Chondrocyte (in vitro differentiated cells): ENCODE data around the gene FOXK1. TPM values are rescaled to one million over a fixed set of nuclear protein-coding genes. Genes with fewer than 3 reads are reported as not detected.
A peak's percentile ranks its signal among the peaks of the same experiment; 100 is the strongest.

Source experiments
- DNase-seq: peaks from one replicate; pipeline ENCODE4 v3.0.0; 2021; ENCODE audit warnings: mixed read lengths, low spot score
- H3K27ac Mint-ChIP-seq: one replicate; pipeline ENCODE4 v1.8.0; 2021; ENCODE audit warnings: mild to moderate bottlenecking, moderate library complexity, mixed read lengths; ENCODE audit not compliant: unreplicated experiment
- H3K27me3 Mint-ChIP-seq: 2 replicates; pipeline ENCODE4 v1.8.0; 2021; ENCODE audit warnings: low read depth, mixed read lengths
- H3K36me3 Mint-ChIP-seq: 2 replicates; pipeline ENCODE4 v1.8.0; 2021; ENCODE audit warnings: low read depth, mixed read lengths
- H3K4me1 Mint-ChIP-seq: 2 replicates; pipeline ENCODE4 v1.8.0; 2021; ENCODE audit warnings: low read depth, mild to moderate bottlenecking, mixed read lengths
- H3K4me3 Mint-ChIP-seq: one replicate; pipeline ENCODE4 v1.8.0; 2021; ENCODE audit warnings: mild to moderate bottlenecking, moderate library complexity, mixed read lengths; ENCODE audit not compliant: unreplicated experiment
- H3K9me3 Mint-ChIP-seq: 2 replicates; pipeline ENCODE4 v1.8.0; 2021; ENCODE audit warnings: low read depth, mixed read lengths
- CTCF ChIP-seq: fragments of 200-600 bp; sonication (generic); IDR thresholded peaks from 2 replicates; pipeline ENCODE4 v1.5.0; 2021; ENCODE audit warnings: antibody characterized with exemption, mild to moderate bottlenecking, moderate library complexity
- total RNA-seq: library from RNA; stranded (reverse); gene quantifications from 3 replicates; pipeline ENCODE4 v1.2.1, GENCODE V29; 2021

The FOXK1 gene
- total RNA-seq, 1 donor from 2014 or later: 77.9 TPM

GRCh38 chr7:4714161-4714700, 32.1 kb downstream of the FOXK1 start:
- H3K4me3 Mint-ChIP-seq: no peak overlapping the region
- no peak for TF ChIP-seq CTCF
- H3K9me3 Mint-ChIP-seq: no peaks in the 10 kb centered on the region
- no peak for DNase-seq
- H3K27me3 Mint-ChIP-seq: no peaks in the 10 kb centered on the region
- peaks cover 7% of the 10 kb centered on the region for H3K36me3 Mint-ChIP-seq
- H3K27ac Mint-ChIP-seq: no peak overlapping the region
- peaks cover 51% of the 10 kb centered on the region for H3K4me1 Mint-ChIP-seq

GRCh38 chr7:4714767-4715409, 32.8 kb downstream of the FOXK1 start:
- Mint-ChIP-seq H3K27me3 (no peaks in the 10 kb centered on the region), H3K27ac (peak overlapping the region; percentile 78), H3K4me3 (no peak overlapping the region), H3K9me3 (no peaks in the 10 kb centered on the region), H3K36me3 (peaks cover 10% of the 10 kb centered on the region), H3K4me1 (peaks cover 54% of the 10 kb centered on the region)
- TF ChIP-seq CTCF: no peak
- no peak for DNase-seq

GRCh38 chr7:4715410-4715776, 33.3 kb downstream of the FOXK1 start:
- no peak for DNase-seq

GRCh38 chr7:4716946-4717795, 35.1 kb downstream of the FOXK1 start:
- H3K4me1 Mint-ChIP-seq: peaks cover 55% of the 10 kb centered on the region
- no peaks in the 10 kb centered on the region for H3K27me3 Mint-ChIP-seq
- no peak for TF ChIP-seq CTCF
- H3K4me3 Mint-ChIP-seq: no peak overlapping the region
- peaks cover 7% of the 10 kb centered on the region for H3K36me3 Mint-ChIP-seq
- peak overlapping the region; percentile 17 for H3K27ac Mint-ChIP-seq
- H3K9me3 Mint-ChIP-seq: no peaks in the 10 kb centered on the region
- DNase-seq: no peak

More at GRCh38 chr7:4715410-4715776, 33.3 kb downstream of the FOXK1 start:
- no peak overlapping the region for H3K4me3 Mint-ChIP-seq
- no peaks in the 10 kb centered on the region for H3K9me3 Mint-ChIP-seq
- H3K4me1 Mint-ChIP-seq: peaks cover 58% of the 10 kb centered on the region
- TF ChIP-seq CTCF: no peak
- H3K27ac Mint-ChIP-seq: peak overlapping the region; percentile 78
- peaks cover 12% of the 10 kb centered on the region for H3K36me3 Mint-ChIP-seq
- no peaks in the 10 kb centered on the region for H3K27me3 Mint-ChIP-seq

GRCh38 chr7:4718075-4718474, 36.0 kb downstream of the FOXK1 start:
- Mint-ChIP-seq H3K36me3 (peaks cover 7% of the 10 kb centered on the region), H3K27ac (no peak overlapping the region), H3K4me1 (peaks cover 52% of the 10 kb centered on the region), H3K27me3 (no peaks in the 10 kb centered on the region), H3K9me3 (no peaks in the 10 kb centered on the region), H3K4me3 (no peak overlapping the region)
- DNase-seq: no peak
- TF ChIP-seq CTCF: no peak
